Activated T-helper 2 cell treated with anti-CD3 and anti-CD28 coated beads, Interferon-gamma antibody, Interleukin-2, Interleukin-4, amounts not matched to agents 10 μg/mL and 5 μg/mL and 100 μg/mL, durations not matched to agents 14 hours and 24 hours and 36 hours (primary cell): ENCODE measurements around the gene CC2D2A. TPM values are rescaled to one million over a fixed set of nuclear protein-coding genes. Genes with fewer than 3 reads are reported as not detected.

Experiments
- DNase-seq: peaks from one replicate; pipeline ENCODE4 v3.0.0; 2021; ENCODE audit warnings: low spot score
- H3K27ac Mint-ChIP-seq: one replicate; pipeline ENCODE4 v1.8.0; 2021; ENCODE audit warnings: mixed read lengths
- H3K27me3 Mint-ChIP-seq: one replicate; pipeline ENCODE4 v1.8.0; 2021; ENCODE audit warnings: low read depth, mixed read lengths
- H3K36me3 Mint-ChIP-seq: one replicate; pipeline ENCODE4 v1.8.0; 2021; ENCODE audit warnings: low read depth, mixed read lengths
- H3K4me1 Mint-ChIP-seq: one replicate; pipeline ENCODE4 v1.8.0; 2021; ENCODE audit warnings: low read depth, mixed read lengths
- H3K4me3 Mint-ChIP-seq: one replicate; pipeline ENCODE4 v1.8.0; 2021; ENCODE audit warnings: low read depth, mild to moderate bottlenecking, moderate library complexity, mixed read lengths
- H3K9me3 Mint-ChIP-seq: one replicate; pipeline ENCODE4 v1.8.0; 2021; ENCODE audit warnings: mixed read lengths
- intact Hi-C: fragments of 100-400 bp; cut with micrococcal nuclease; formaldehyde crosslinking; loops from one replicate; pipeline ENCODE4 v1.15.1; 2023
- total RNA-seq: library from RNA; stranded (reverse); gene quantifications from 2 replicates; pipeline ENCODE4 v1.2.3, GENCODE V29; 2022

Gene CC2D2A
- total RNA-seq, 1 donor from 2014 or later: not detected

DNA sequence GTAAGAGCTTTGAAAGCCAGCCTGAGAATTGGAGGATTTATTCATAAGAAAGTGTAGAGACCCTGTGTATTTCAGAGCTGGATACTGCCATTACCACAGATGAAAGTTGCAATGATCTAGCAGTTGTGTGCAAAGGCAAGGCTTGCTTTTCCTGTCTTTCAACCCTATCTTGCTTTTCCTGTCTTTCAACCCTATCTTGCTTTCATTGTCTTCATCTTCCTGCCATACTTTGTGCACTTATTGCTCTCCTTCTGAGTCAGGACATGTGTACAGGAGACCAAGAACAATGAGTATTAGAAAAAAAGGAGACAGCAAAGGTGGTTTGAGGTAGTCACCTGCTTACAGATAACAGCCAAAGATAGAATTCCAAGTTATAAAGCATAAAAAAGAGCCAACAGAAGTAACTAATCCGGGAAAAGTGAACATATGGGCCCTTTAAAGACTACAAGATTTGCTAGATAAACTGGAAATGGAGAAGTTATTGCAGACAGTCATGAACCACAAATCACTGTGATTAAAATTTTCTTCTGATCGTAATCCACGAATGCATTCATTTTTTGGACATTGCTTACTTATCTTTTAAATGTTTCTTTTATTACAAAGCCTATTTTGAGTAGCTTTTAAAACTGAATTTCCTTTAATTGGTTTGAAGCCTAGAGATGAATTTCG is 24.7 kb upstream of the CC2D2A start:
- peaks cover 4% of the 10 kb centered on the region for H3K9me3 Mint-ChIP-seq
- no peaks in the 10 kb centered on the region for H3K36me3 Mint-ChIP-seq
- no peak for DNase-seq
- peaks cover 1% of the 10 kb centered on the region for H3K27me3 Mint-ChIP-seq
- H3K4me1 Mint-ChIP-seq: peaks cover 10% of the 10 kb centered on the region
- intact Hi-C loops: no loop called here
- H3K27ac Mint-ChIP-seq: no peak overlapping the region
- no peak overlapping the region for H3K4me3 Mint-ChIP-seq

DNA sequence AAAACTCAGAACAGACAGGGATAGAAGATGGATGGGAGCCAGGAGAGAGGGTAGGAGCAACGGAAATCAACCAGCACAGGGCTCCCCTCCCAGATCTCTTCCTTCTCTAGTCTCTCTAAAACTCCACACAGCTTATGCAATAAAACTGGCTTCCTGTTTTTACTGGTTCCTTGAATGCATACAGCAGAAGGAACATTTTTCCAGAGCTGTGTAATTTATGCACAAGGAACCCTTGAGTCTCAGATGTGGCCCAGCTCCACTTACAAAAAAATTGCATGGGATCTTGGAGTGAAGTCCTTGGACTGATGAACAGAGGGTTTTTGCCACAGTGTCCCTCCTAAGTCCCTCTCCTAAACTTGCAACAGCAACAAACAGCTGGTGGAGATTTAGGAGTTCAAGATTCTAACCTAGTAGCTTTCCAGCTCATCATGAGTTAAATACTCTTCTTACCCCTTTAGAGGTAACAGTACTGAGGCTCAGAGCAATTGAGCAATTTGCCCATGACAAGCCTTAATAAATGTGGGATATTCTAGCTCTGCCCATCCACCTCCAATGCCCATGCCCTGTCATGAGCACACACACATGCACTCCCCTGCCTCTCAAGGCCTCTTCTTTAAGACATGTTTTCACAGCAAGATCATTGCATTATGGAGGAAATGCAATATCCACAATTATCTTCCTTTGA is 18.4 kb upstream of the CC2D2A start:
- peaks cover 4% of the 10 kb centered on the region for H3K27me3 Mint-ChIP-seq
- H3K27ac Mint-ChIP-seq: no peak overlapping the region
- no peaks in the 10 kb centered on the region for H3K4me1 Mint-ChIP-seq
- intact Hi-C loops: no loop called here
- no peaks in the 10 kb centered on the region for H3K36me3 Mint-ChIP-seq
- H3K4me3 Mint-ChIP-seq: no peak overlapping the region
- no peak for DNase-seq
- no peaks in the 10 kb centered on the region for H3K9me3 Mint-ChIP-seq

DNA sequence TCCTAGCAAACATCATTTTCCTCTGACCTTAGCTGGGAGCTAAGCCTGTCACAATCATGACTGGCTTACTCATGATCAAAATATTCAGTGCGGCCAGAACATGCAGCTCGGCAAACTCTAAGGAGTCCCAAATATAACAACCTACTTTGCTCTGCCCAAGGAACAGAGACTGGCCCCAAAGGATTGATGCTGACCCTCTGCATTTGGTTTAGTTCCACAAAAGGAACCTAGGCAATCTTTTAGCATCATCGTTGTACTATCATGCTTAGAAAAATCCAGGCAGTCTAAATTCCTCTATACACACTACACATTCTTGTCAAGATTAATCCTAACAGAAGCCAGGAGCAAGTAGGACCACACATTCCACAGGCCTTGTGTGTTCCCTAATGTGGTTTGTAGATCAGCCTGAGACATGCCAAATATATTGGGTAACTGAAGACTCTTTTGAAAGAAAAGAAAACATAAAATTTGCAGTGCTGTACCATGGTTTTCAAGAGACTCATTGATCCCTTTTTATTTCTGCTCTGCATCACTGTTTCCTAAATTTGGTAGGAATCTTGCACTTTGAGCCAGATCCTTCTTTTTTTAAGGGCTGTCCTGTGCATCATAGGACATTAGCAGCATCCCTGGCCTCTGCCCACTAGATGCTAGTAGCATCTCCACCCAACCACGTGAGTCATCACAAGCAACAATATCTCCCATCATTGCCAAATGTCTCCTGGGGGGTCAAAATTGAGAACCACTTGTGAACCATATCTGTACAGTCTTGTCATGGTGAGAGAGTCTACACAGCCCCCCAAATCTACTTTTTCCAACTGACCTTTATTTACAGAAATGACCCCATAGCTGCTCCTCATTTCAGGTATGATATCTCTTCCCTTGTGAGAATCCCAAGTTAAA is 17.6 kb upstream of the CC2D2A start:
- intact Hi-C loops: no loop called here
- no peak overlapping the region for H3K27ac Mint-ChIP-seq
- DNase-seq: no peak
- H3K27me3 Mint-ChIP-seq: peaks cover 4% of the 10 kb centered on the region
- H3K4me3 Mint-ChIP-seq: no peak overlapping the region
- no peaks in the 10 kb centered on the region for H3K36me3 Mint-ChIP-seq
- no peaks in the 10 kb centered on the region for H3K4me1 Mint-ChIP-seq
- no peaks in the 10 kb centered on the region for H3K9me3 Mint-ChIP-seq

DNA sequence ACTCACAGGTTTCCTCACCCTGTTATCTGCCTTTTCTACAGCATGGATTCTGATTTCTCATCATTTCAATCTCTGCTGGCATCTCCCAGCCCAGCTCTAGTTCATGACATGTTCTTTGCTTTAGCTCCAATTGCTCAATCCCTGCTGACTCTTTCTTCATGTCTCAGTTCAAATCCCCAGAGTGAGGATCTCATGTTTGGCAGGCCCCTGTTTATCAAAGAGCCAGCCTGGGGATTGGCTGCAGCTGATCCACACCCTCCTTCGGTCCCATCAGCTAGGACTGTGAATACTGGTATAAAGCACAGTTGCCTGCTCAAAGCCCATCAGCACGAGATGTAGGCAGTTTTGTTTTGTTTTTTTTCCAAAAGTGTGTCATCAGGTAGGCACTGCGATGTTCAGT is 14.4 kb upstream of the CC2D2A start:
- no peak overlapping the region for H3K27ac Mint-ChIP-seq
- H3K4me1 Mint-ChIP-seq: no peaks in the 10 kb centered on the region
- intact Hi-C loops: no loop called here
- H3K4me3 Mint-ChIP-seq: no peak overlapping the region
- H3K27me3 Mint-ChIP-seq: peaks cover 14% of the 10 kb centered on the region
- no peaks in the 10 kb centered on the region for H3K36me3 Mint-ChIP-seq
- H3K9me3 Mint-ChIP-seq: no peaks in the 10 kb centered on the region
- no peak for DNase-seq

DNA sequence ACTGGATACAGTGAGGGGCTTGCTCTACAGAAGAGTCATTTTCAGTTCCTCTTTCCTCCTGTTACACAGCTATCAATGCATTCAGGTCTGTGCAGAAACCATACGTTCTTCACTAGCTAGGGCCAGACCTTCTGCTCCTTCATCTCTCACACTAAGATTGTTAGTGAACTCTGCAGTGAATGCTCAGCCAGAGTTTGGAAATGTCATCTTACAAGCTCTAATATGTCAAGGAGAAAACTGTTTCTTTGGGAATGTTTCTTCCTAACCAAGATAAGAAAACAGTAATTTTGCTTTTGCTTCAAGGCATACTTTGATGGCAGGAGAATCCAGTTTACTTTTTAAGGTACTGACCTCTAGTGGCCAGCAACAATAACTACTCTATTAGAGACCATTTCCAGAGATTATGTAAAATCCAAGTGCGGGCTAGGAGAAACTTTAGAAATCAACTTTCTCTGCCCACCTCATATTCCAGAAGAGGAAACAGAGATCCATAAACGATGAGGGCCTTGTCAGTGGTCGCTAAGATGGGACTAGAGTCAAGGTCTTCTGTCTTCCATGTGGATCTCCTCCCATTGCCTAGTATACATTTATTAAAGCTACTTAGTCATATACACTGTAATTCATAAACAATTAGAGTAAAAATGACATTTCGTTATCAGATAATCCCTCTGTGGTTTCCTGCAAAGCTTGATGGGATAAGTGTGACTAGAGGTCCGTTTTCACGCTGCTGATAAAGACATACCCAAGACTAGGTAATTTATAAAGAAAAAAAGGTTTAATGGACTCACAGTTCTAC is 12.1 kb upstream of the CC2D2A start:
- H3K36me3 Mint-ChIP-seq: no peaks in the 10 kb centered on the region
- H3K4me1 Mint-ChIP-seq: no peaks in the 10 kb centered on the region
- no peaks in the 10 kb centered on the region for H3K9me3 Mint-ChIP-seq
- DNase-seq: no peak
- intact Hi-C loops: loop anchor here (1.0 to 2.0 kb wide), 3 partner anchors 61 to 226 kb away; no protein-coding TSS in a partner anchor
- H3K27me3 Mint-ChIP-seq: peaks cover 25% of the 10 kb centered on the region
- H3K4me3 Mint-ChIP-seq: no peak overlapping the region
- no peak overlapping the region for H3K27ac Mint-ChIP-seq

DNA sequence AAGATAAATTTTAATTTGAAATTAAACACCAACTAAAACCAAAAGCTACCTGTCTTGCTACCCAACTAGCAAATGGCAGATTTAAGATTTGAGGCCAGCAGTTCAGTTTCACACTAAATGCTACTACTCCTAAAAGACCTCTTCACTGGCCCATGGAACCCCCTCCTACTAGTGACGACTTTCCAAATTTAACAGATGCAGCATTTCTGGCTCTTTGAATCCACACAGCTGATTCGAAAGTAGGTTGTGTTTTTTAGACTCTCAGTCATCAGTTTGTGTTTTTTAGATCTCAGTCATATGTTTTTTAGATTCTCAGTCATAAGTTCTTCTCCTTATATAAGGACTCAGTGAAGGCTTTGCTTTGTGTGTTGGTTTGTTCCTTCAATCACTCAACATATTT is 11.1 kb upstream of the CC2D2A start:
- H3K9me3 Mint-ChIP-seq: no peaks in the 10 kb centered on the region
- H3K36me3 Mint-ChIP-seq: no peaks in the 10 kb centered on the region
- peaks cover 25% of the 10 kb centered on the region for H3K27me3 Mint-ChIP-seq
- H3K27ac Mint-ChIP-seq: no peak overlapping the region
- no peak overlapping the region for H3K4me3 Mint-ChIP-seq
- no peaks in the 10 kb centered on the region for H3K4me1 Mint-ChIP-seq
- intact Hi-C loops: no loop called here
- no peak for DNase-seq

DNA sequence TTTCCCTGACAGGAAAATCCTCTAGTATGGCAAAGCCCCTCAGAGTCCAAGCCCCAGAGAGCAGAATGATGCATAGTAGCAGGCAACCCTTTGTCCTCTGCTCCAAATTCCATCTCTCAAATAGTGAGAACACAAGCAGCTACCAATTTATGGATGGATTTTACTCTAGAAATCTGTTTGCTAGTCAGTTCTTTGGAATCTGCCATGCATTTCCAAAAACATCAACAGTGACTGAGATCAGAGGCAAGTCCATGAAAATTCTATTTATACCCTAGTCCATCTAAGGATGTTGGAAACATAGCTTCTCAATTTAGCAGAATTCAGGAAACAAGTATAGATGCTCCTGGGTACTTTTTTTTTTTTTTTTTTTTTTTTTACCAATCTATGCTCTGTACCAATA is 10.0 kb upstream of the CC2D2A start:
- Mint-ChIP-seq H3K27ac (no peak overlapping the region), H3K4me1 (no peaks in the 10 kb centered on the region), H3K27me3 (peaks cover 25% of the 10 kb centered on the region), H3K4me3 (no peak overlapping the region), H3K9me3 (no peaks in the 10 kb centered on the region), H3K36me3 (no peaks in the 10 kb centered on the region)
- DNase-seq: no peak
- intact Hi-C loops: no loop called here

DNA sequence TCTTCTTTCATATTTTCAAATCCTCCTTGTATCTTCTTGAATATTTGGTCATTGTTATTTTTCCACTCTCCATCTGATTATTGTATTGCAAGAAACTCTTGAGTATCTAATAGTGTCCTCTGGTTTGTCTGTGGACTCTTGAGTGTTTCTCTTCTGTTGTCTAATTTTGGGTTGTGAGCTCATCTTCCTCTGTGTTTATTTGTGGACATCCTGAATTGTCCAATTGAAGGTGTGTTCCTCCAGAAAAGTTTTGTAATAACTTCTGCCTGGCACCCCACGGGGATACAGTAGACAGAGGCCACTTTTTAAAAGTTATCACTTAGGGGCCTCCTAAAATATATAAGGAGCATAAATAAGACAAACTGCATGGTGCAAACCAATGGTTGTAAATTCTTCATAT is 3.1 kb upstream of the CC2D2A start:
- H3K36me3 Mint-ChIP-seq: no peaks in the 10 kb centered on the region
- peaks cover 6% of the 10 kb centered on the region for H3K4me1 Mint-ChIP-seq
- H3K27me3 Mint-ChIP-seq: peaks cover 29% of the 10 kb centered on the region
- no peak overlapping the region for H3K27ac Mint-ChIP-seq
- no peaks in the 10 kb centered on the region for H3K9me3 Mint-ChIP-seq
- intact Hi-C loops: no loop called here
- no peak overlapping the region for H3K4me3 Mint-ChIP-seq
- DNase-seq: no peak

DNA sequence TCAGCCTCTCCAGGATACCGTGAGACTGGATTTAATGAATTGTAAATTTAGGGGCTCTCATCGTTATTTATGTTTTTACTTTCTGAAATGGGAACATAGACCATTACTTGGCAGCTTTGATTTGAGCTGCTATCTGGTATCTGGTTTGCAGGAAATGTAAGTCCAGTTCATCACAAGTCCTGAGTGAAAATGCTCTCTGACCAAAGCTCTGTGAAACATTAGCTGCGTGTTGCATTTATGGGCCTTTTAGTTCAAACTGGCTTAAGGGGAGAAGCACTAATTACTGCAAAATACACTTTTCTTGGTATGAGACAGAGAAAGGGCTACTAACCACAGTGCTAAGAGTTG is 420 bp downstream of the CC2D2A start:
- no peaks in the 10 kb centered on the region for H3K36me3 Mint-ChIP-seq
- peaks cover 23% of the 10 kb centered on the region for H3K27me3 Mint-ChIP-seq
- peaks cover 6% of the 10 kb centered on the region for H3K4me1 Mint-ChIP-seq
- no peaks in the 10 kb centered on the region for H3K9me3 Mint-ChIP-seq
- no peak overlapping the region for H3K27ac Mint-ChIP-seq
- H3K4me3 Mint-ChIP-seq: no peak overlapping the region
- no peak for DNase-seq
- intact Hi-C loops: loop anchor here (10.0 kb wide), 1 partner anchor 535 kb away; no protein-coding TSS in a partner anchor

DNA sequence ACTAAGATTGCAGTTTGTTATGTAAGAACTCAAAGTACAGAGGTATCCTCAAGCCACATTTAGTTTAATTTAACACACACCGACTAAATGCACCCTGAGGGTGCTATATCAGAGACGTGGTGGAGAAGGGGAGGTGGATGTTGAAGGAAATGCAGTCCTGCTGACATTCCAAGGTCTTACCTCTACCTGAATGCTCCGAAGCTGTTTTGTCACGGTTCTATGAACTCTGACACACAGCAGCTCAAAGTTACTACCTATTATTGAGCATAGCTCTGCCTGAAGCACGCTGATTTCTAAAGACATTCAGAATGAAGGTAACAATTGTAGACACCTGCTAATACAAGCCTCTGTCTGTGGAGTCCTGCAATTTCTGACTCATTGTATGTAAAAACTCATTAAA is 6.7 kb downstream of the CC2D2A start:
- no peaks in the 10 kb centered on the region for H3K36me3 Mint-ChIP-seq
- peaks cover 2% of the 10 kb centered on the region for H3K27me3 Mint-ChIP-seq
- no peak overlapping the region for H3K4me3 Mint-ChIP-seq
- DNase-seq: no peak
- H3K9me3 Mint-ChIP-seq: no peaks in the 10 kb centered on the region
- no peaks in the 10 kb centered on the region for H3K4me1 Mint-ChIP-seq
- intact Hi-C loops: loop anchor here (5.0 to 10.0 kb wide), 2 partner anchors 331 to 528 kb away; no protein-coding TSS in a partner anchor
- H3K27ac Mint-ChIP-seq: no peak overlapping the region

DNA sequence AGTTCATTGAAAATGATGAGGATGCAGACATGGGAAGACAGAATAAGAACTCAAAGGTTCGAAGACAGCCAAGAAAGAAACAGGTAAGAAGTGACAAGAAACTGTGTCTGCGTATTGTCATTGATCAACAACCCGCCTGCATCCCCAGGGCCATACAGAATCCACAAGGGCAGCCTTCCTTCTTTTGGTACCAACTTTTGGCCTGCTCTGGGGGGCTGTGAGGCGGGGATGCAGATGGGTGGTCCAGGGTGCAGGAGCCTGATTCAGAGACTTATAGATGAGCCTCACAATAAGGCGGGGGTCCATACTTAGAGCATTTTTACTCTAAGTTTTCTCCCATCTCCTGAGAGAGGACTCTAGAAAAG is 9.0 kb downstream of the CC2D2A start:
- intact Hi-C loops: loop anchor here (2.0 to 10.0 kb wide), 3 partner anchors 172 to 526 kb away; no protein-coding TSS in a partner anchor

More for the DNA sequence above, 9.0 kb downstream of the CC2D2A start:
- H3K4me1 Mint-ChIP-seq: no peaks in the 10 kb centered on the region
- H3K9me3 Mint-ChIP-seq: no peaks in the 10 kb centered on the region
- H3K4me3 Mint-ChIP-seq: no peak overlapping the region
- H3K27ac Mint-ChIP-seq: no peak overlapping the region
- no peaks in the 10 kb centered on the region for H3K36me3 Mint-ChIP-seq
- DNase-seq: no peak
- no peaks in the 10 kb centered on the region for H3K27me3 Mint-ChIP-seq
